Spinal cord (tissue), 10 donors: Measurements from ENCODE around the gene SLC38A1. TPM values are rescaled to one million over a fixed set of nuclear protein-coding genes. Genes with fewer than 3 reads are reported as not detected.

Source experiments
- DNase-seq, 6 donors: peaks; one replicate each; pipeline versions ENCODE4 v3.0.0 to v3.0.0-alpha.2; 2013 to 2015; ENCODE audit warnings: low spot score in 6 of 6, low read depth in 4 of 6
- H3K27ac ChIP-seq: one replicate; pipeline ENCODE4 v1.5.1; 2013; ENCODE audit warnings: low read depth, low read length, control low read depth
- H3K27me3 ChIP-seq: one replicate; pipeline ENCODE4 v1.6.1; 2013; ENCODE audit warnings: low read length; ENCODE audit not compliant: control insufficient read depth, insufficient read depth
- H3K36me3 ChIP-seq: one replicate; pipeline ENCODE4 v1.6.1; 2013; ENCODE audit warnings: low read length; ENCODE audit not compliant: control insufficient read depth, insufficient read depth
- H3K4me1 ChIP-seq: one replicate; pipeline ENCODE4 v1.6.1; 2013; ENCODE audit warnings: low read length; ENCODE audit not compliant: control insufficient read depth, insufficient read depth
- H3K4me3 ChIP-seq: one replicate; pipeline ENCODE4 v1.5.1; 2013; ENCODE audit warnings: low read depth, low read length, control low read depth
- H3K9me3 ChIP-seq: one replicate; pipeline ENCODE4 v1.6.1; 2013; ENCODE audit warnings: low read length; ENCODE audit not compliant: control insufficient read depth, insufficient read depth
- WGBS: methylation state at CpG from one replicate; pipeline ENCODE4 v1.1.5; 2013; ENCODE audit warnings: missing lambda C conversion rate; ENCODE audit not compliant: insufficient coverage; 5-methylcytosine and 5-hydroxymethylcytosine counted together
- polyA plus RNA-seq, 2 donors: library from polyadenylated mRNA; unstranded; fragments of 120-200 nt; gene quantifications; one replicate each; pipeline ENCODE4 v1.2.1, GENCODE V29; 2013; ENCODE audit not compliant: insufficient read length in 2 of 2
- total RNA-seq, 2 donors: library from RNA; depleted of rRNA in 1 of 2; stranded (reverse); fragments of 120-200 nt in 1 of 2; fragments of >200 nt in 1 of 2; gene quantifications; one replicate each; pipeline versions ENCODE4 v1.2.3 to v1.2.4, GENCODE V29; 2013 to 2014
- donor health status: healthy.

SLC38A1 gene
- total and polyA plus RNA-seq, 4 donors = 56.5 to 162 (median 74.4) TPM

DNA sequence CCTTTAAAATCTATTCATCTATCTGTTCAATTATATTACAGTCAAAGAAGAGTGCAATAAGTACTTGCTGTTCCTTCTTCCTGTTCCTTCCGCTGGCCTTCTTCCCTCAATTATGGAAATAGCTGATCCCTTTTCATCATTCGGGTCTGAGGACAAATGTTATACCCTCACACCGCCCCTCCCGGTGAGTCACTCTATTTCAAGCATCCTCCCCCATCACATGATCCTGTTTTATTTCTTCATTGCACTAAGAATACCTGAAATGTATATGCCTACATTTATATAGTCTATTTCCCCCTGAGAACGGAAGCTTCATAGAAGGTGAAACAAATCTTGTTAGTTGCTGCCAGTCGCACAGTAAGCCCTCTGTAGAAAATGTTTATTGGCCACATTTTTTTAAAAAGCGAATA, 2.5 kb downstream of the SLC38A1 start:
- Histone ChIP-seq H3K27ac (peak overlapping the region; percentile 76), H3K4me3 (peak overlapping the region; percentile 76)
- peak in 4 of 6 donors; percentile 4 to 75 (median 29) for DNase-seq

DNA sequence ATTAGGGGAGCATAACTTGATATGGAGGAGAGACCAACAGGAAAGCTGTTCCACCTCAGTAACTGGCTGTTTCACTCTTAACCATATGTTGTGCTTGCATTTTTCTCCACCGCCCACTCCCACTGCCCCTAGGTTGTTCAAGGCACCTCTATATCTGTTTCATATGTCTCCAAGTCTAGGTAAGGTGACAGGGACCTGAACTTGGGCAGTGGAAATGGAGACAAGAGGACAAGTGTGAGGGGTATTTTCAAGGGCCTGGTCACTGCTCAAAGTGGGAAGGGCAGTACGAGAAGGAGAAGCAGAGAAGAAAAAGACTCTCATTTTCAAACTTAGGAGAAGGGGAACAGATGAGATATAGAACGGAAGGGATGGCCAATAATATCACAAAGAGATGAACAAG, 3.1 kb downstream of the SLC38A1 start:
- H3K27ac ChIP-seq = no peak overlapping the region
- peaks cover 36% of the 10 kb centered on the region for H3K27me3 ChIP-seq
- WGBS = 83% methylated on average over 2 of the region's 3 CpGs
- H3K4me3 ChIP-seq = peak overlapping the region; percentile 76
- H3K9me3 ChIP-seq = no peaks in the 10 kb centered on the region
- no peaks in the 10 kb centered on the region for H3K36me3 ChIP-seq
- DNase-seq = no peak
- H3K4me1 ChIP-seq = peaks cover 29% of the 10 kb centered on the region

More for the DNA sequence above, 2.5 kb downstream of the SLC38A1 start:
- Histone ChIP-seq H3K27me3 (peaks cover 36% of the 10 kb centered on the region), H3K9me3 (no peaks in the 10 kb centered on the region), H3K36me3 (no peaks in the 10 kb centered on the region), H3K4me1 (peaks cover 29% of the 10 kb centered on the region)
- 46% methylated on average over 3 of the region's 7 CpGs for WGBS

DNA sequence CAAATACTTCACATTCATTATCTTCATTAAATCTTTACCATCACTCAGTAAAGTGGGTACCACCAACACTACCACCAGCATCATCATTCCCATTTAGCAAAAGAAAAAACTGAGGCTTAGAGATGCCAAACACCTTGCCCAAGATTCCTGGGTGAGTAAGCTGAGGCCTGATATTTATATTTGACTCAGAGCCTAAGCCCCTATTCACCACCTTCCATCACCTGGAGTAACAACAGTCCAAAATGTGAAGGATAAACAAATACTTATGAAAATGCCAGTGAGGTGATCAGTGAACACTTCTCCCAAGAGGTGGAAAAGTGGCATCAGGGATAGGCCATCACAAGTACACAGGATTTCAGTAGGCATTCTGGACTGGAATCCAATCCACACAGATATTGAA, 3.7 kb downstream of the SLC38A1 start:
- peaks cover 29% of the 10 kb centered on the region for H3K4me1 ChIP-seq
- no peak for DNase-seq

DNA sequence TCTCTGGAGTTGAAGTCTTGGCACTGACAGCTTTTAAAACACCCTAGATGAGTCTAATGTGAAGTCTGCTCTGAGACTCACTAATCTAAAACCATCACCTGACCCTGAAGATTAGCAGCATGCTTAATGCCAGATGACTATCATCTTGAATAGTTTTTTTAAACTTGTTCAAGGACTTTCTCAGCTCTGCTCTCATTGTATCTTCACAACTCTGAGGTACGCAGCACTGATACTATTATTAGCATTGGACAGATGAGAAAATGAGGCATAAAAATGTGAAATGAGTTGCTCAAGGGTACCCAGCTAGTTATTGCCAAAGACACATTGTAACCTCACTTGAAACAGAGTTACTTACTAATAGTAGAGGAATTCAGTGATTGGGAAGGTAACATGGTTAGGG, 4.8 kb downstream of the SLC38A1 start:
- Histone ChIP-seq H3K9me3 (no peaks in the 10 kb centered on the region), H3K4me1 (peaks cover 21% of the 10 kb centered on the region), H3K36me3 (no peaks in the 10 kb centered on the region), H3K27ac (no peak overlapping the region), H3K4me3 (no peak overlapping the region), H3K27me3 (peaks cover 27% of the 10 kb centered on the region)
- DNase-seq = no peak
- no CpG with 5 or more reads among the region's 1 CpG for WGBS

More for the DNA sequence above, 3.7 kb downstream of the SLC38A1 start:
- Histone ChIP-seq H3K27me3 (peaks cover 36% of the 10 kb centered on the region), H3K9me3 (no peaks in the 10 kb centered on the region), H3K4me3 (no peak overlapping the region), H3K36me3 (no peaks in the 10 kb centered on the region), H3K27ac (no peak overlapping the region)

DNA sequence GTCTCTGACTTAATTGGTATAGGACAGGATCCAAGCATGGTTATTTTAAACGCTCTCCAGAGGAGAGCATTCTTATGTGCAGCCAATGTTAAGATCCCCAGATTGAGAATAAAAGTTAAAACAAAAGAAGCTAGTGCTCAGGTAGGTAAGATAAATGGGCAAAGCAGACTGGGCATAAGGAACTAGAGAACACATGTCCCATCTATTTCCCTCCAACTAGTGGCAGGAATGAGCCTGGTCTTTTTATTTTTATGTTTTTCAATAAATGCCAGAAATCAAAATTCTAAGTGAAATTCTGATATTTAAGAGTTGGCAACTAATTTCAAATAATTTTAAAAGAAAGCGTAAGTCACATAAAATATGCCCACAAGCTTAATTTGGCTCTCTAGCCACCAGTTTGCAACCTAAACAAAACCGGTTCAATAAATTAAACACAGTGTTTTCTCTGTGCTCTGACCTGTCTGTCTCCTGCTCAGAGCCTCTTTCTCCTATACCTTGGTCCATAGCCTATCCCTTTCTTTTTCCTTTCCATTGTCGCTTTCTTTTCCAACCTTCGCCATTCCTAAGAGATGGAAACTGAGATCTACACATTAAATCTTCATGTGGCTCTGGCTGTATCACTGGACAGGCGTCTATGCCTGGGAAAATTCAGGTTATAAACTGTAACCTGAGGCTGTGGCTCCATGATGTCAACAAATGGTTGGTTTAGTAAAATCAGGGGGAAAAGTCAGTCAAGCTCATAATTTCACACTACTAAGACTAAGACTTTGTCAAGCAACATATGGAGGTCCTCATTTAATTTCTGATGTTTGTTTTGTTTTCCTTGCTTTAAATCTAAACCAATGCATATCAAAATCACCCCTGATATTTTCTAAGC, 5.5 kb downstream of the SLC38A1 start:
- no peak for DNase-seq
- no peaks in the 10 kb centered on the region for H3K36me3 ChIP-seq
- H3K4me1 ChIP-seq = peaks cover 15% of the 10 kb centered on the region
- H3K9me3 ChIP-seq = no peaks in the 10 kb centered on the region
- no peak overlapping the region for H3K4me3 ChIP-seq
- 78% methylated on average over 5 of the region's 6 CpGs for WGBS
- no peak overlapping the region for H3K27ac ChIP-seq
- H3K27me3 ChIP-seq = peaks cover 20% of the 10 kb centered on the region

DNA sequence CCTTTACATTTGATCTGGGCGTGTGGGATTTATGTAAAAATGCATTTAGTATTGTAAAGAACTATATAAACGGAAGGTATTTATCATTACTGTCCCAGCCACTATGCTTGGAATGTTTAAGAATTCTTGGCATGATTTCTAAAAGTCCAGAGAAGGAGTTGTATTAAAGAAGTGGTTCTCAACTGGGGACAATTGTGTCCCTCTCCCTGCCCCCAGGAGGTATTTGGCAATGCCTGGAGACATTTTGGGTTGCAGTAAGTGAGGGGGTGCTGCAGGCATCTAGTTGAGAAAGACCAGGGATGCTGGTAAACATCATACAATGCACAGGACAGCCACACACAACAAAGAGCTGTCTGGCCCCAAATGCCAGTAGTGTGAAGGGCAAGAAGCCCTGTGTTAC, 7.2 kb downstream of the SLC38A1 start:
- Histone ChIP-seq H3K27ac (no peak overlapping the region), H3K9me3 (no peaks in the 10 kb centered on the region), H3K36me3 (no peaks in the 10 kb centered on the region), H3K4me1 (no peaks in the 10 kb centered on the region), H3K4me3 (no peak overlapping the region), H3K27me3 (peaks cover 4% of the 10 kb centered on the region)
- DNase-seq = no peak
- WGBS = no CpG with 5 or more reads among the region's 2 CpGs

DNA sequence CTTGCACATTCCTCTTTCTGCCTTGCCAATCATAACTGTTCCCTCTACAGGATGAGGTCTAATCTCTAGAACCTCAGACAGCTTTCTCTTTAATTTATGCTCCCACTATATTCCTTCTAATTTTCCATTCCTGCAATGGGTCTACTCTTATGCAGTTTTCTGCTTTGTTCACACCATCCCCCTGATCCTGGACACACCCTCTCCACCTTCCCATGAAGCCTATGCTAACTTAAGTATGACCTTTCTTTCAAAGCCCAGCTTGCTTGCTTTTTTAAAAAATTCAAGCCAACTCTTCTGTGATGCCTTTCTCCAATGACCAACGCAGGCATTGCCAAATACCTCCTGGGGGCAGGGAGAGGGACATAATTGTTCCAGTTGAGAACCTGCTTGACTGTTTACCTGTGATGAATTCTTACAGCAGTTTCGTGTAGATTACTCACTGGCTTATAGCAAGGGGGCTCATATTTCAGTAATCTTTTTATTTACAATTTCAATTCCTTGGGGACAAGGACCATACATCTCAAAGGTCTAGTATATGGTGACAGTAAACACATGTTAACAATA, 7.8 kb downstream of the SLC38A1 start:
- no peaks in the 10 kb centered on the region for H3K27me3 ChIP-seq
- H3K4me1 ChIP-seq = no peaks in the 10 kb centered on the region
- DNase-seq = no peak
- no peaks in the 10 kb centered on the region for H3K9me3 ChIP-seq
- H3K4me3 ChIP-seq = no peak overlapping the region
- WGBS = no CpG with 5 or more reads among the region's 2 CpGs
- no peaks in the 10 kb centered on the region for H3K36me3 ChIP-seq
- H3K27ac ChIP-seq = no peak overlapping the region

DNA sequence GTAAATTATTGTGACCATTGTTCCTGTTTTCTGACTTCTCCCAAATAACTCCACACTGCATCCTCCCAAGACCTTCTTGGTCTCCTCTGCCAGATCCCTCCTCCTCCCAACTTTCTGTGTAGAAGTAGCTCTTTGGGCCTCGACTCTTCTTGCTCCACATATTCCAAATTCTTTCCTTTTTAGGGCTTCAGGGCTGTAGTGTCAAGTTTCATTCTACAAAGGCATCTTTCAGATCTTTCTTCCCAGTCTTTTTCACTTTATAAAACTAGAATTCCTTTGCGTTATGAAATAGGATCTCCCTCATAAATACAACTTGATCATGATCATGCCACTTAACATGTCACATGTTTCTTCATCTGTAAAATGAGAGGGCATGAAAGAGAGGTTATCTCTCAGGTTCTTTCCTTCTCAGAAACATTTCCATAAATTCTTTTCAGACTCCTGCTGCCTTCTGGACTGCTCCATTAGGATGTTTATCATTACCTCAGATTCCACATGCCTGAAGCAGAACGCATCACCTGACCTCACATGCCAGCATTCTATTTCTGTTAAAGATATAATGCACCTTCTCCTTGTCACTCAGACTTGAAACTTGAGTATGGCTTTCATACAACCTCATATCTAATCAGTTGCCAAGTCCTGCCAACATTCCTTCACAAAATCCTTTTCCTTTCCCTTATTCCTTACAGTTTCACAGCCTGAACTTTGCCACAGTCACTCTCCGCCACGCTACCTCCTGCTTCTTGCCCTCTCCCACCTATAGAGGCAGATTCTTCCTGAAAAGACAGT, 8.5 kb downstream of the SLC38A1 start:
- no peak overlapping the region for H3K4me3 ChIP-seq
- DNase-seq = no peak
- no peaks in the 10 kb centered on the region for H3K9me3 ChIP-seq
- H3K27me3 ChIP-seq = no peaks in the 10 kb centered on the region
- H3K36me3 ChIP-seq = no peaks in the 10 kb centered on the region
- WGBS = 80% methylated on average over 4 of the region's 5 CpGs
- no peaks in the 10 kb centered on the region for H3K4me1 ChIP-seq
- peak overlapping the region; percentile 47 for H3K27ac ChIP-seq

DNA sequence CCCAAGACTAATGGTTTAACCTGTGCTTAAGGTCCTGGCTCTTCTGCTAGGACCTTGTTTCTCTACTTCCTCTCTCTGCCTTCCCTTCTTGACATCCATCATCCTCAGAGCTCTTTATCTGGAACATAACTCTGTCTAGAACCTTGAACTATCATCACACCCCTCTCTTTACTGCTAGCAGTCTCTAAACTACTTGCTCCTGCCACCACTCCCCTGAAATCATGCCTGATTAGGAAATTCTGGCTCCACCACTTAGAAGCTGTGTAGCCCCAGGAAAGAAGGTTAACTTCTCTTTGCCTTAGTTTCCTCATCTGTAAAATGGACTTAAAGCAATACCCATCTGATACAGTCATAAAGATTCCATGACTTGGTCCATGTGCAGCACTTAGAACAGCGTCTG, 9.1 kb downstream of the SLC38A1 start:
- H3K27ac ChIP-seq = peak overlapping the region; percentile 47
- WGBS = no CpG with 5 or more reads among the region's 1 CpG
- H3K4me3 ChIP-seq = no peak overlapping the region
- no peaks in the 10 kb centered on the region for H3K36me3 ChIP-seq
- H3K27me3 ChIP-seq = no peaks in the 10 kb centered on the region
- no peaks in the 10 kb centered on the region for H3K4me1 ChIP-seq
- no peak for DNase-seq
- no peaks in the 10 kb centered on the region for H3K9me3 ChIP-seq
